Smooth muscle cell of bladder (primary cell): ENCODE data around the gene ERBB4. TPM values are rescaled to one million over a fixed set of nuclear protein-coding genes. Genes with fewer than 3 reads are reported as not detected.

Experiments used
- total RNA-seq: library from RNA; depleted of rRNA; stranded (reverse); fragments of >200 nt; gene quantifications from 2 replicates; pipeline ENCODE4 v1.2.3, GENCODE V29; 2014

The ERBB4 gene
- under 0.01 TPM in 1 of 2 replicates, not detected in the other for total RNA-seq

DNA sequence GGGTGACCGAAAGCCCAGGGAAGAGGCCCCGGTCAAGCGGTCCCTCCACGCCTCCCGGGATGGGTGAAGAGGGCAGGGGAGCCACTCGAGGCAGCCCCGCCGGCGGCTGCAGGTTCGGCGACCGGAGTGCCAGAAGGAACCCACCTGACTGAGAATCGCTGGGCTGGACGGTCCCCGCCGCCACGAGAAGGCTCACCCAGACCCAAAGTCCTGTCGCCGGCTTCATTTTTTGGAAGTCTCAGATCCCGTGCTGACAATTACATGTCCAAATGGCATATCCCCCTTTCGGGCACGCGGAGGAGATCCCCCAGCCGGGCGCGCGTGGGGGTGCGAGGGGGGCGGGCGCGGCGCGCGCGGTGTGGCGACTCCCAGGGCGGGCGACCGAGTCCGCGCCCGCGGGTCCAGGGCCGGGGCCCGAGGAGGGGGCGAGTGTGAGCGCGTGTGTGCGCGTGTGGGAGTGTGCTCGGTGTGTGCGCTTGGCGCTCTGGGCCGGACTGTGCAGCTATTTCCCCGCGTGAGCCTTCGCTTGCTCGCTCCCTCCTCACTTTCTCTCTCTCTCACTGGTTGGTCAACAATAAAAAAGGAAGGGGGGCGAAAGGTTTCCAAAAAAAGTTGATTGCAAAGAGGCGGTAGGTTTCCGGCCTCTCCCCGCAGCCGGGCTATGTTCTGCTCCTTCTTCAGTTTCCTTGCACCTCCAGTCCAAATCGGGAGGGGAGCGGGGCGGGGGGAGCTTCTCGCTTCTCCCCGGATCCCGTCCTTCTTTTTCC, at the start of gene ERBB4:
Gene ERBB4 (minus strand): TSS at position 498 of the 767 bp plus-strand sequence. CDS start 272 bp downstream, at position 226.

